Umbilical cord (tissue), 2 donors: ENCODE measurements around the gene IL26. TPM values are rescaled to one million over a fixed set of nuclear protein-coding genes. Genes with fewer than 3 reads are reported as not detected.
"Not testable (repeated sequence)": the region's sequence is repeated elsewhere in the genome, so short reads cannot be mapped to it uniquely, and the experiment has no call there.

Experiments used
- DNase-seq: peaks from one replicate; pipeline ENCODE4 v3.0.0-alpha.2; 2015; ENCODE audit warnings: low spot score
- total RNA-seq: library from RNA; depleted of rRNA; stranded (reverse); fragments of >200 nt; gene quantifications from one replicate; pipeline ENCODE4 v1.2.3, GENCODE V29; 2014; ENCODE audit warnings: low replicate concordance; ENCODE audit not compliant: insufficient read depth

Gene IL26
- total RNA-seq, 1 donor from 2014 or later, result not detected

DNA sequence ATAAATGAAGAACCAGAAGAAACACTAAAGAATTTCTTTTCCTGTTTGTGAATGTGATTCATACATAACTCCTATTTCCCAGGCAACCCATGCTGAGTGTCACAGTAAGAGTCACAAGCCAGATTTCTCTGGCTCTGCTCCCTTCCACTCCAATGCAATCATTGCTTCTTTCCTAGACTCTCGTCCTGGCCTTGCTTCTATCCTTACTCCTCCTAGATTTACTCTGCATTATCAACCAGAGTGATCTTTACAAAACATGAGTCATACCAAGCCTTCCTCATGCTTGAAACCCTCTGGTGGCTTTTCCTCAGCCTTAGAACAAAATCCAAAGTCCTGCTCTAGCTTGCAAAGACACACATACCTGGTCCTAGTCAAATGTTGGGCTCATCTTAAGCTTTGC is 14.5 kb upstream of the IL26 start:
- DNase-seq, result peak; percentile 68

DNA sequence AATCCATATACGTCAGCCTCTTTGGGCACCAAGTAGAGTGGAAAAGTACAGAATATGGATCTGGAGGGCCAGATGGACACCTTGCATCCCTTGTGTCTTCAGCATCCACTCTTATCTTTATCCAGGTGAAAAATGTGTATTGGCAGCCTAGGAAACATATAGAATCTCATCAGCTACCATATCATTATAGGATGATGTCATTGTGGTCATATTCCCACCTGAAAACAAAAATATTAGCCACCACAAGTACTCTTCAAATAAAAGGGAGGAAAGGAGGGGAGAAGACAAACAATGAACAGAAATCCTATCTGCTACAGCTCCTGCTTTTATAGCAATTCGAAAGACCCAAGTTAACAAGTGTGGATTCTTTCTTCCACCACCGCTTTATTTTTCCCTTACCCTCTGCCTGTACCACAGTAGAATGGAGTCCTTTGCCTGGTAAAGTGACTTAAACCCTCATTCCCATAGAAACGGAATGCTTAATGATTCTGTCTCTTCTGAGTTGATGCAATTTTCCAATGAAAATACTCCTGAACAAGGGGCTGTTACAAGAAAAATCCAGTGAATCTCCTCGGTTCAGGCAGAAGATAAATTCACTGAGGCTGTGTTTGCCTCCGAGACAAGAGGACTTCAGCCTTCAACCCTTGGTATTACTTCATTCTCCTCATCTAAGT is 13.8 kb upstream of the IL26 start:
- peak; percentile 18 for DNase-seq

- DNase-seq, result peak; percentile 27
Measured at GRCh38 chr12:68237619-68238018, 12.0 kb upstream of the IL26 start.

DNA sequence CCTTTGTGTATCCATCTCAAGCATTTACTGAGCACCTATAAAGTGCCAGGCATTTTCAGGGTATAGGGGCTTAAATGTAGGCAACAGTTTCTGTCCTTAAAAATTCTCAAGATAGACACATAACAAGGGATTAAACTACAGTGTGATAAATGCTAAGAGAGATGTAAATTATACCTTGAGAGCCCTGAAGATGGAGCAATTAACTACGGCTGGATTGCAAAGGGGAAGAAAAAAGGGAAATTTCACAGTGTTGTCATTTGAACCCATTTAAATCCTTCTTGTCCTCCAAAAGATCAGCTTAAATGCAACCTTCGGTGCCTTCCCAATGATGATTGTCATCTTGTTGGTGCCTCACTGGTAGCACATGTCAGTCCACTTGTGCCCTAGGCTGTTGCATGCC is 11.5 kb upstream of the IL26 start:
- DNase-seq, result peak; percentile 18

DNA sequence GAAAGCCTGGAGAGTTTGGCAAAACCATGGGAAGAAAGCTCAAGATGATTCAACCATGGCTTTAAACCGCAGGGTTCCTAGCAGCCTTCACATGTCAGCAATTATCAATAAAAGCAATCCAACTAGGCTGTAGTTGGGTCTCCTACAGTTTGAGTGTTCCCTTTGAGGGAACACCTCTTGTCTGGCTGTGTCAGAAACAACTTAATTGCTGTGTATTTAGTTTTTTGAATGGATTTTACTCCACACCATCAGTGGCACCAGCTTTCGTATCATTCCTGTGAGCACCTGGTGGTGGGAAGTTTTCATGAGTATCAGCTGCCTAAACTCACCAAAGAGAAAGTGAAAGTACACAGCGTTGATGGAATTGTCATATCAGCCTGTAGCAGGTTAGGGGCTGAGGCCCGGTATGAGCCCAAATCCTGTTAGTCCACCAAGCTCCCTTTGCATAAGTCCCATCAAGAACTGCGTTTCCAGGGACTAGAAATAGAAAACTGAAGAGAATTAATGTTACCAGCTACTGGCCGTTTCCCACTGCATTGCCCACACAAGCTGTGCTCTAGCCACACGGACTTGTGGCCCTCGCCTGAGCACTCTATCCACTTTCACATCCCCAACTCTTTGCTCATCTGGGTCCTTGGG is 10.9 kb upstream of the IL26 start:
- DNase-seq, result no peak

GRCh38 chr12:68235576-68235975 is 10.0 kb upstream of the IL26 start:
- peak; percentile 39 for DNase-seq

GRCh38 chr12:68234140-68234539 is 8.5 kb upstream of the IL26 start:
- DNase-seq, result no peak

DNA sequence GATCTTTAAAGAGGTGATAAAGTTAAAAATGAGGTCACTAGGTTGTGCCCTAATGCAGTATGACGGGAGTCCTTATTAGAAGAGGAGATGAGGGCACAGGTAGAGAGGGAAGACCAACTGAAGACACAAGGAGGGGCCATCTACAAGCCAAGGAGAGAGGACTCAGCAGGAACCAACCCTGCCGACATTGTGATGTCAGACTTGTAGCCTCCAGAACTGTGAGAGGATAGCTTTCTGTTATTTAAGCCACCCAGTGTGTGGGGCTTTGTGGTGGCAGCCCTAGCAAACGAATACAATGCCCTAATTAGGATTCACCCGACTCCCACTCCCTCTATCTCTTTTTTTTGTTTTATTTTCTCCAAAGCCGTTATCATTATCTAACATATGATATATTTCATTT is 7.9 kb upstream of the IL26 start:
- no peak for DNase-seq

- peak; percentile 32 for DNase-seq
Measured at GRCh38 chr12:68231691-68232090, 6.1 kb upstream of the IL26 start.

GRCh38 chr12:68231229-68231628 is 5.6 kb upstream of the IL26 start:
- DNase-seq, result peak; percentile 35

DNA sequence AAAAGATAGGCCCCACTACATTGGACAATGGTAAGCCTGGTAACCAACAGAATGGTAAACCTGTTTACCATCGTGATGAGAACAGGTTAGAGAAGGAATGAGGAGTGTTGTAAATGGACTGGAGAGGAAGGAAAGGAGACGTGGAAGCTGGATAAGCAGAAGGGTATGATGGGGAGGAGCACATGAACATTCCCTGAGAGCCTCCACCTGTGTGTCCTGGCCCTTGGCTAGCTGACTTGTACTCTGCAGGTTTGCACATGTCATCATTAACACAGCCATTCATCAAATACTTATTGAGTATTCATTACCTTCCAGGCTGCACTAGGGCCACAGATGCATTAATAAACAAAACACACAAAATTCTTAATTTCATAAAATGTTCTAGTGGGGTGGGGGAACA is 4.3 kb upstream of the IL26 start:
- DNase-seq, result no peak

DNA sequence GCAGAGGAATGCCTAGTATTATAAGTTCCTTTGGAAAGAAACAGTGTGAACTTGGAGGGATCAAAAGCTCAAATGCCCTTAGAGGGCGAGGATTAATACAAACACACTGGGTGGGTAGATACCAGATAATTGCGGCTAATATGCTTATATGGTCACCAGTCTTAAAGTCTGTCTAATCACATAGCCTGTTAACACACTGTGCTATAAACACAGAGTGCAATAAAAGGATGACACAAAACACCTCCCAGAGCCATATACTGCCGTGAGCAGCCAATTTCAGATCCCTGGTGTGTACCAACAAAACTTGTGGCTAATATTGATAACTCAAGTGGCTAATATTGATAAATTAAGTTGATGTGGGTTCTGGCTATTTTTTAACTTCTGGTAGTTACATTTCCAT is 1.7 kb upstream of the IL26 start:
- DNase-seq, result no peak

DNA sequence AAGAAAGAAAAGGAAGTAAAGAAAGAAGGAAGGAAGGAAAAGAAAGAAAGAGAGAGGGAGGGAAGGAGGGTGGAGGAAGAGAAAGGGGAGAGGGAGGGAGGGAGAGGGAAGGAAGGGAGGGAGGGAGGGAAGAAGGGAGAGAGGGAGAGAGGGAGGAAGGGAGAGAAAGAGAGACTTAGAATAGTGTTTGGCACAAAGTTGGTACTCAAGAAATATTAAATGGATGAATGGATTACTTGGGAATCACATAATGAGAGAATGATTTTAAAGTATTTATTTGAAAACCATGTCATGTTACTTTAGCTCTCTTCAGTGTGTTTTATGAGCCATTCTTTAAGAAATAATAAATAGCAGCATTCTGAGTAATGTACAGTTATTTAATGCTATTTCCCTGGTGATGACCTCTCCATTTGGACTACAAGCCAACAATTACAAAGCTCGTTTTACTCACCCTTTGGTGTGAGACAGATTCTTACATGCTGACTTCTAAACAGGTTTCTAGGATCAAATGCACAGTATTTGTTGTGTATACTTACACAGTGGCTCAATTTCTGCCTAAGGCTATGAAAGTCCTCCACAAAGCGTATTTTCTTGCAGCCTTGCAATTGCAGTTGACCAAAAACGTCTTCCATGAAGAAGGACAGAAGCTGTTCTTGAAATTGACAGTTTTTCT is 861 bp downstream of the IL26 start:
- DNase-seq, result no peak

DNA sequence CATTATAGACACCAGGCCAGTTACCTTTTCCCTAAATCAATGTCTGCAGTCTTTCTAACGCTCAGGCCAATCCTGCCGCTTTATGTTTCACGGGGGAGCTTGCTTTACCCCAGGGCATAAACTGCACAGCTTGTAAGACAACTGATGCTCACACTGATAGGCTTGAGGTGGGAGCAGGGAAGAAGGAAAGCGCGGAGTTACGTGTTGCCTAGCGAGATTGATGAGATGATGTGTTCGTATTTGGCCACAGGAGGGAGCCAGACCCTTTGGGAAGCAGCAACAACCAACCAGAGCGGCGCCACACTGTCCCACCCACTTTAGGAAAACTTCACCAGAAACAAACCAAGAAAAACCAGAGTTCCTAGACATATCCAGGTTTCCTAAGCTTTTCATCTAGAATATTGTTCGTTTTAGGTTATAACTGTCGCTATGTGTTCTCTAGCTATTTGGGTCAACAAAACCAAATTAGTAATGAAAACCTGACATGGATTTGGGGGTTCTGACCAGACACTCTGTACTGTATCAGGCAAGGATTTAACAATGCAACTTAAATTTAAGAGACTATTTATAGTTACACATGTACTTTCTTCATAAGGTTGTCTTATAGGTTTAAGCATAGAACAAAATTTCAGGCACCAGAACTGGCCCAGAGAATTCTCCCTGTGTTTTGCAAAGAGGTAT is 2.4 kb downstream of the IL26 start:
- peak; percentile 93 for DNase-seq

- peak; percentile 24 for DNase-seq
Measured at GRCh38 chr12:68222326-68222725, 3.3 kb downstream of the IL26 start.

DNA sequence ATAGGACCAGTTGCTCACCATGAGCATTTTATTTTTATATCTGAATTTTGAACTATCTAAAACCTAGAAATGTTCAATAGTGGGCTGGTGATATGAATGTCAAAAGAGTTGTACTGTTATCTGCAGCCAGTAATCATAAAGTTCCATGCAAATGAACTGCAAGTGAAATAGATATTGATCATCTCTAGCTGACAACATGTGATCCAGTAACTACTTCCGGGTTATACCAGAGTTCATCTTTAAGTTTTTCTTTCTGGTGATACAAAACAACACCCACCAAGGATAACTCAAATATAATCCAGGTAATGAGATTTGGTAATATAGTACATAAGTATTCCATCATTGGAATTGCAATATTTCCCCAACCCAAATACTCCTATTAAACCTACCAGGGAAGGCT is 4.1 kb downstream of the IL26 start:
- no peak for DNase-seq

- DNase-seq, result no peak
Measured at GRCh38 chr12:68210875-68211274, 14.7 kb downstream of the IL26 start.

- DNase-seq, result not testable (repeated sequence)
Measured at GRCh38 chr12:68209048-68209728, 16.4 kb downstream of the IL26 start.

DNA sequence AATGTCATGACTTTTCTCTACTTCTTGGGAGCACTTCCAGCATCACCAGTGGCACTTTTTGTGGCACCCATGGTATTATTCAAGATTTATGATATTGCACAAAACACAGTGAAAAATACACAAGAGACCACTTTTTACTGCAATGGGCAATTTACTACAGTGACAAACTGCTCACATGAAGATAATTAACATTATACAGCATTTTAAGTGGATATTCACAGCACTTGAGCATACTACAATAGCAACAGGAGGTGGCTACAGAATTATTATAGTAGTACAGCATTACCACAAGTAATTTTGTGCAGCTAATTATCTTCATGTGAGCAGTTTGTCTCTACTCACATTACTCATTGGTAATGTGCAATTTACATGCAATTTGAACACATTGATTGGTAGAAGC is 18.3 kb downstream of the IL26 start:
- DNase-seq, result no peak

GRCh38 chr12:68206446-68206845 is 19.2 kb downstream of the IL26 start:
- no peak for DNase-seq

GRCh38 chr12:68203460-68203875 is 22.1 kb downstream of the IL26 start:
- DNase-seq, result no peak

GRCh38 chr12:68200854-68201253 is 24.8 kb downstream of the IL26 start:
- DNase-seq, result no peak
